Esophagus (tissue), 2 donors: Measurements from ENCODE around the gene PDXDC1. TPM values are rescaled to one million over a fixed set of nuclear protein-coding genes. Genes with fewer than 3 reads are reported as not detected.
"Not testable (repeated sequence)": the region's sequence is repeated elsewhere in the genome, so short reads cannot be mapped to it uniquely, and the experiment has no call there.

ENCODE experiments used
- H3K27ac ChIP-seq, 2 donors: one replicate each; pipeline ENCODE4 v1.5.1; 2013; ENCODE audit warnings: low read depth in 2 of 2, mild to moderate bottlenecking in 2 of 2, inconsistent platforms in 1 of 2, low read length in 1 of 2, moderate library complexity in 1 of 2
- H3K27me3 ChIP-seq, 2 donors: one replicate each; pipeline ENCODE4 v1.6.1; 2013; ENCODE audit warnings: low read length in 2 of 2, control low read depth in 1 of 2, mild to moderate bottlenecking in 1 of 2; ENCODE audit not compliant: insufficient read depth in 2 of 2, control insufficient read depth in 1 of 2
- H3K36me3 ChIP-seq, 2 donors: one replicate each; pipeline ENCODE4 v1.6.1; 2013; ENCODE audit warnings: low read length in 1 of 2; ENCODE audit not compliant: control insufficient read depth in 2 of 2, insufficient read depth in 2 of 2
- H3K4me1 ChIP-seq, 2 donors: one replicate each; pipeline ENCODE4 v1.6.1; 2013; ENCODE audit warnings: low read length in 1 of 2; ENCODE audit not compliant: control insufficient read depth in 2 of 2, insufficient read depth in 2 of 2
- H3K4me3 ChIP-seq, 2 donors: one replicate each; pipeline ENCODE4 v1.5.1; 2013; ENCODE audit warnings: low read length in 2 of 2, mild to moderate bottlenecking in 2 of 2, low read depth in 1 of 2, moderate library complexity in 1 of 2
- H3K9me3 ChIP-seq, 2 donors: one replicate each; pipeline ENCODE4 v1.6.1; 2013; ENCODE audit warnings: mild to moderate bottlenecking in 2 of 2, low read depth in 1 of 2, low read length in 1 of 2, moderate library complexity in 1 of 2; ENCODE audit not compliant: control insufficient read depth in 2 of 2, insufficient read depth in 1 of 2
- WGBS, 2 donors: extraction: QIAGEN DNeasy Blood & Tissue Kit; methylation state at CpG; one replicate each; pipeline ENCODE4 v1.1.7; 2013; 5-methylcytosine and 5-hydroxymethylcytosine counted together
- polyA plus RNA-seq, 2 donors: library from polyadenylated mRNA; stranded (reverse); fragments of 200-250 nt; gene quantifications; one replicate each; pipeline ENCODE4 v1.2.3, GENCODE V29; 2013
- donor health status: healthy with polysubstance abuse.
- donor health status: Bipolar disorder and iron deficiency.

Gene PDXDC1
- polyA plus RNA-seq, 2 donors = 32.4 to 35.3 TPM

DNA sequence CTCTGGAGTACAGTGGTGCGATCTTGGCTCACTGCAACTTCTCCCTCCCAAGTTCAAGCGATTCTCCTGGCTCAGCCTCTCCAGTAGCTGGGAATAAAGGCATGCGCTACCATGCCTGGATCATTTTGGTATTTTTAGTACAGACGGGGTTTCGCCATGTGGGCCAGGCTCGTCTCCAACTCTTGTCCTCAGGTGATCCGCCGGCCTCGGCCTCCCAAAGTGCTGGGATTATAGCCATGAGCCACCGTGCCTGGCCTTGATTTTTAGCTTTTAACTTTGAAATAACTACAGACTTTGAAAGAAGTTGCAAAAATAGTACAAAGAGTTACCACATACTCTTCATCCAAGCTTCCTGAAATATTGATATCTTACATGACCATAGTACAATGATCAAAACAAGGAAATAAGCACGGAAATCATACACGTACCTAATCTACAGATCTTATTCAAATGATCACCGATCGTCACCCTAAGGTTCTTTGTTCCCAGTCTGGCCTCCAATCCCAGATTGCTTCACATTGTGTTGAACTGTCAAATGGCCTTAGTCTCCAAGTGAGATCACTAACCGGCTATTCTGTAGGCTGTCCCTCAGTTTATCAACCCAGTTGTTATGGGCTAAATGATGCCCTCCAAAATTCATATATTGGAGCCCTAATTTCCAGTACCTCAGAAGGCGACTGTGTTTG, 19.1 kb upstream of the PDXDC1 start:
- no peaks in the 10 kb centered on the region for H3K9me3 ChIP-seq
- no peak overlapping the region for H3K27ac ChIP-seq
- H3K4me3 ChIP-seq = no peak overlapping the region
- peaks cover 0 to 2% of the 10 kb centered on the region in 2 donors for H3K4me1 ChIP-seq
- 77 to 80% methylated on average over 16 of the region's 16 CpGs for WGBS, 2 donors
- H3K27me3 ChIP-seq = no peaks in the 10 kb centered on the region
- H3K36me3 ChIP-seq = no peaks in the 10 kb centered on the region

DNA sequence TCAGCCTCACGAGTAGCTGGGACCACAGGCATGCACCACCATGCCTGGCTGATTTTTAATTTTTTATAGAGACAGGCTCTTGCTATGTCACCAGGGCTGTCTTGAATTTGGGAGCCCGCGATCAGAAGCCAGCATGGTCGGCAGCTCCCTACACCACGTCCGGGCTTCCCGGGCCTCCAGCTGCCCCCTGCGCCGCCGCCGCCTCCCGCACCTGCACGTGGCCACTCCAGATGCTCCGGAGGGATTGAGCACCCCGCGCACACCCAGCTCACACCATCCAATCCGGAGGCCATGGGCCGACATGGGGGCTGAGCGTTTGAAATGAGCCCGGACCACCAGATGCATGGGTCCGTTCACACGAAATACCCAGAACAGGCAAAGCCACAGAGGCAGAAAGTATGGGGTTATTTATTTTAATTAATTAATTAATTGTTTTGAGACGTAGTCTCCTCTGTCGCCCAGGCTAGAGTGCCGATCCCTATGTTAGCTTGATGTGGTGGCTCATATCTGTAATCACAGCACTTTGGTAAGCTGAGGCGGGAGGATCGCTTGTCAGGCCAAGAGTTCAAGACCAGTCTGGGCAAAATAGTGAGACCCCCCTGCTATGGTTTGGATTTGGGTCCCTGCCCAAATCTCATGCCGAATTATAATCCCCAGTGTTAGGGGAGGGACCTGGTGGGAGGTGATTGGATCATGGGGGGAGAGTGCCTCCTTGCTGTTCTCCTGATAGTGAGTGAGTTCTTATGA, 17.1 kb upstream of the PDXDC1 start:
- Histone ChIP-seq H3K9me3 (no peaks in the 10 kb centered on the region), H3K36me3 (no peaks in the 10 kb centered on the region), H3K4me1 (peaks cover 0 to 2% of the 10 kb centered on the region in 2 donors), H3K27ac (no peak overlapping the region), H3K4me3 (no peak overlapping the region), H3K27me3 (no peaks in the 10 kb centered on the region)
- WGBS, 2 donors = 94 to 95% methylated on average over 28 of the region's 28 CpGs

- no peaks in the 10 kb centered on the region for H3K27me3 ChIP-seq
- H3K4me3 ChIP-seq = no peak overlapping the region
- H3K4me1 ChIP-seq = peaks cover 0 to 2% of the 10 kb centered on the region in 2 donors
- H3K9me3 ChIP-seq = peaks cover 0 to under 1% of the 10 kb centered on the region in 2 donors
- H3K27ac ChIP-seq = no peak overlapping the region
- H3K36me3 ChIP-seq = no peaks in the 10 kb centered on the region
- WGBS, 2 donors = 95 to 96% methylated on average over 4 of the region's 4 CpGs
Measured at GRCh38 chr16:14958323-14958600, 16.6 kb upstream of the PDXDC1 start.

DNA sequence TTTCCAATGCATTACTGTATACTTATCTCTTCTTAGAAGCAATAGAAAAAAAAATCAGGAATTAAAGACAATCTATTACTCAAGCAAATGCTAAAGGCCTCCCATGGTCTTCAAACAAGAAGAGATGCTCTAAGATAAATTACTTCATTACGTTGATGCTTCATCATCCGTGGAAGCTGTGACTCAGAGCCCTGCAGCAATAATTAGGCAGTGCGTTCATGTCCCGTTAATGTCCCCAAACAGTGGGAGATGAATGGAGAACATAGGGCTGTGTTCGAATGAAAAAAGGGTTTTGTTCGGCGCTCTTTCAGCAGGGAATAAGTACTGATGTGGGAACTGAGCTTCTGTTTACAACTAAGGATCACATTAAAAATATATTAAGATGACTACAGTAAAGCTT, 15.9 kb upstream of the PDXDC1 start:
- H3K4me1 ChIP-seq = peaks cover 0 to 2% of the 10 kb centered on the region in 2 donors
- H3K27ac ChIP-seq = no peak overlapping the region
- H3K36me3 ChIP-seq = no peaks in the 10 kb centered on the region
- H3K4me3 ChIP-seq = no peak overlapping the region
- no peaks in the 10 kb centered on the region for H3K27me3 ChIP-seq
- WGBS, 2 donors = 68 to 78% methylated on average over 7 of the region's 7 CpGs
- H3K9me3 ChIP-seq = peaks cover 0 to 2% of the 10 kb centered on the region in 2 donors

- Histone ChIP-seq H3K9me3 (peaks cover 0 to 2% of the 10 kb centered on the region in 2 donors), H3K27ac (no peak overlapping the region), H3K36me3 (no peaks in the 10 kb centered on the region), H3K4me3 (no peak overlapping the region), H3K4me1 (no peaks in the 10 kb centered on the region), H3K27me3 (no peaks in the 10 kb centered on the region)
- WGBS, 2 donors = 80 to 88% methylated on average over 11 of the region's 11 CpGs
Measured at GRCh38 chr16:14961405-14962186, 13.2 kb upstream of the PDXDC1 start.

GRCh38 chr16:14963281-14964173, 11.3 kb upstream of the PDXDC1 start:
- Histone ChIP-seq H3K36me3 (no peaks in the 10 kb centered on the region), H3K9me3 (peaks cover 0 to 2% of the 10 kb centered on the region in 2 donors), H3K27ac (no peak overlapping the region), H3K27me3 (no peaks in the 10 kb centered on the region), H3K4me1 (no peaks in the 10 kb centered on the region), H3K4me3 (no peak overlapping the region)
- WGBS, 2 donors = 76 to 79% methylated on average over 8 of the region's 8 CpGs

DNA sequence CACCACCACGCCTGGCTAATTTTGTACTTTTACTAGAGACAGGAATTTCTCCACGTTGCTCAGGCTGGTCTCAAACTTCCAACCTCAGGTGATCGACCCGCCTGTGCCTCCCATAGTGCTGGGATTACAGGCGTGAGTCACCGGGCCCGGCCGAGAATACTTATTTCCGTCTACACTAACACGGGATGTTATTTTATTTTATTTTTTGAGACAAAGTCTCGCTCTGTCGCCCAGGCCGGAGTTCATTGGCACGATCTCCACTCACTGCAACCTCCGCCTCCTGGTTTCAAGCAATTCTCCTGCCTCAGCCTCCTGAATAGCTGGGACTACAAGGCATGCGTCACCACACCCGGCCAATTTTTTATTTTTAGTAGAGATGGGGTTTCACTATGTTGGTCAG, 9.5 kb upstream of the PDXDC1 start:
- Histone ChIP-seq H3K27ac (no peak overlapping the region), H3K9me3 (peaks cover 0 to 2% of the 10 kb centered on the region in 2 donors), H3K36me3 (no peaks in the 10 kb centered on the region), H3K4me3 (no peak overlapping the region), H3K27me3 (no peaks in the 10 kb centered on the region), H3K4me1 (no peaks in the 10 kb centered on the region)
- WGBS, 2 donors = 92% methylated on average over 17 of the region's 17 CpGs

DNA sequence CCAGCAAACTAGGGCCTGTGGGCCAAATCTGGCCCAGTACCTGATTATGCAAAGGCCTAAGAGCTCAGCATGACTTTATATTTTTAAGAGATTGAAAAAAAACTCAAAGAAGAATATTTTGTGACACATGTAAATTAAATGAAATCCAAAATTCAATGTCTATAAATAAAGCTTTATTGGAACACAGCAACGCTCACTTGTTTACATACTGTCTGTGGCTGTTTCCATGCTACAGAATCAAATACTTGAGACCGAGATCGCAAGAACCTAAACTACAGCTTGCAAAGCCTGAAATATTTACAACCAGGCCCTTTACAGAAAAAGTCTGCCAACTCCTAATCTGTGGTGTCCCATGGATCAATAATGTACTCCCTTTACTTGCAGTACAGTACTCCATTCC, 5.0 kb upstream of the PDXDC1 start:
- not testable (repeated sequence) for H3K27ac ChIP-seq, H3K27me3 ChIP-seq, H3K36me3 ChIP-seq, H3K4me3 ChIP-seq, H3K4me1 ChIP-seq, H3K9me3 ChIP-seq
- WGBS, 2 donors = 90 to 94% methylated on average over 3 of the region's 3 CpGs

- H3K27ac ChIP-seq, H3K9me3 ChIP-seq, H3K27me3 ChIP-seq, H3K4me1 ChIP-seq, H3K4me3 ChIP-seq, H3K36me3 ChIP-seq: not testable (repeated sequence)
- WGBS, 2 donors = 93 to 95% methylated on average over 12 of the region's 12 CpGs
Measured at GRCh38 chr16:14971621-14972228, 3.1 kb upstream of the PDXDC1 start.
